ENCODE results near the gene PCDH17. TPM values are rescaled to one million over a fixed set of nuclear protein-coding genes. Genes with fewer than 3 reads are reported as not detected.

The PCDH17 gene
- total RNA-seq, 1 donor from 2014 or later = not detected

DNA sequence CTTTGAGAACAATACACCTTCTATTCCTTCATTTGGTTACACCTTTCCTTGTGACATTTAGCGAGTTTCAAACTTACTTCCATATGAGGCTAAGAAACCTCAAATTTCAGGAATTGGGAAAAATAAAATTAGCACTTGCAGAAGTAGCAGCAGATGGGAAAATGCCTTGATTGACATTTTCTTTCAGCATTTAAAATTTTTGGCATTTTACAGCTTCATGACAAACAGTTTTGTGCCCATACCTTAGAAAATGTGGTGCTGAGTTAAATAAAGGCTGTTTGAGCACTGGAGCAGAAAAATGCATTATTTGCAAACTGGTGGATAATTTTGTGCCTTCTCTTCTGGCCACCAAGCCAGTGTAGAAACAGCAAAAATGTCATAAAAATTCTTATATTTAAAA lies 95.4 kb downstream of the PCDH17 start:
- no peaks in the 10 kb centered on the region for H3K9me3 Mint-ChIP-seq

DNA sequence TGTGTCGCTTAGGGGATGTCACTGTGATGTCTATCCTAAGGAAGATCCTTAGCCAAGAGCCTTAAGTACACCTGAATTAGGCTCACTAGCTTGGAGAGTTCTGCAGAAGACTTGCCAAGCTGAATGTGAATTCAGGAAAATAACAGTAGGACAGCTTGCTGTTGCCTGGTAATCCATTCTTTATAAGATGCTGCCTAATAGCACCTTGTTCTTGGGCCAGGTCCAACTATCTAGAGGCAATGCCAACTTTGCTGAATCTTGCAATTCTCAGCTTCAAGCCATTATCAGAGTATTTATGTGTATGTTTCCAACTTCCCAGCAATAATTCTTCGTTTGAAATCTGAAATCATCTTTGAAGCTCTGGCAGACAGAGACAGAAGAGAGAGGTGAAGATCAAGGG lies 102.8 kb downstream of the PCDH17 start:
- intact Hi-C loops (cut with micrococcal nuclease) = no loop called here
- no peaks in the 10 kb centered on the region for H3K27me3 Mint-ChIP-seq
- no peak for DNase-seq
- H3K9me3 Mint-ChIP-seq = no peaks in the 10 kb centered on the region
- no peaks in the 10 kb centered on the region for H3K36me3 Mint-ChIP-seq (ENCODE audit: low read depth)
- H3K4me1 Mint-ChIP-seq = no peaks in the 10 kb centered on the region
- H3K4me3 Mint-ChIP-seq = no peak overlapping the region
- H3K27ac Mint-ChIP-seq = no peak overlapping the region

More for the DNA sequence above, 95.4 kb downstream of the PCDH17 start:
- H3K4me3 Mint-ChIP-seq = no peak overlapping the region
- H3K27me3 Mint-ChIP-seq = no peaks in the 10 kb centered on the region
- H3K36me3 Mint-ChIP-seq (ENCODE audit: low read depth) = no peaks in the 10 kb centered on the region
- H3K4me1 Mint-ChIP-seq = no peaks in the 10 kb centered on the region
- DNase-seq = no peak
- H3K27ac Mint-ChIP-seq = no peak overlapping the region
- intact Hi-C loops (cut with micrococcal nuclease) = no loop called here

DNA sequence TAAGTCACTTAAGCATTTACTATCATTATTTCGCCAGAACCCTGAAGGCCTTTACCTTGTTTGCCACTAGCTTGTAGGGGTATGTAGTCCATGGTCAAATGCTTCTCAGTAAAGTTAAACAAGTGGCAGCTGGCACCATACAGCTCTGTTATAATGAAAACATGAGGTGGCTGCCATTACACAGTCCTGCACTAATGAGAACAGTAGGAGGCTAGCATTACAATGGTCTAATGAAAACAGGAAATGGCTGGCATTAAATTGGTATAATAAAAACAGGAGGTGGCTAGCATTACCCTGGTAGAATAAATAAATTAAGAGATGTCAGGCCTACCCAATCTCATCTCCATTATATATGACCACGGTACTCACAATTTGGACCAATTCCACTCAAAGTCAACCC lies 107.5 kb downstream of the PCDH17 start:
- Mint-ChIP-seq H3K4me1 (no peaks in the 10 kb centered on the region), H3K36me3 (ENCODE audit: low read depth) (no peaks in the 10 kb centered on the region), H3K27me3 (no peaks in the 10 kb centered on the region), H3K9me3 (no peaks in the 10 kb centered on the region), H3K27ac (no peak overlapping the region), H3K4me3 (no peak overlapping the region)
- intact Hi-C loops (cut with micrococcal nuclease) = no loop called here
- DNase-seq = no peak

DNA sequence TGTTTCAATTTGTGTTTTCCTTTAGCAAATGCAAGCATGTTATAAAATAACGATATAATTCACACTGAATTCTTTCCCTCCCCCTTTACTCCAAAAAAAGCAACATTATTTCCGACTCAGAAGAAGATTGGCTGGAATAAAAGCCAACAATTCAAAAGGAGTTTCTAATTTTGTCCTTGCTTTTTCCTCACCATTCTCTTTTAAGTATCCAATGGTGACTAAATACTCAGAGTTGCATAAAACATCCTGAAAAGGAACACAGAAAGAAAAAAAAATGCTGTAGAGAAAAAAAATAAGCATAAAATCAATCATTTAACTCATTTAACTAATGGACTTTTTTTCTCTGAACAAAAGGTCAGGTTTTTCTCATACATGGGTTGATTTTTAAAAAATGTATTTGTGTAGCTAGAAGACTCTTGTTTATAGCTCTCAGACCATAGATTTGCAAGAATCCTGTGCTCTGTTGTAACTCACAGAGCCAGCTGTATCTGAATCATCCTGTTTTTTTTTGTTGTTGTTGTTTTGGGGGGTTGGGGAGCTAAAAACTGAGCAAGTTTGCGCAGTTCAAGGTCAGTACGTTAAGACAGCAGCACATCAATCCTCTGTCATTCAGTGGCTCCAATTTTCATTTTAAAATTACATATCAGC lies 108.1 kb downstream of the PCDH17 start:
- no peaks in the 10 kb centered on the region for H3K36me3 Mint-ChIP-seq (ENCODE audit: low read depth)
- no peaks in the 10 kb centered on the region for H3K4me1 Mint-ChIP-seq
- no peak overlapping the region for H3K27ac Mint-ChIP-seq
- no peaks in the 10 kb centered on the region for H3K9me3 Mint-ChIP-seq
- H3K27me3 Mint-ChIP-seq = no peaks in the 10 kb centered on the region
- intact Hi-C loops (cut with micrococcal nuclease) = no loop called here
- DNase-seq = no peak
- H3K4me3 Mint-ChIP-seq = no peak overlapping the region

DNA sequence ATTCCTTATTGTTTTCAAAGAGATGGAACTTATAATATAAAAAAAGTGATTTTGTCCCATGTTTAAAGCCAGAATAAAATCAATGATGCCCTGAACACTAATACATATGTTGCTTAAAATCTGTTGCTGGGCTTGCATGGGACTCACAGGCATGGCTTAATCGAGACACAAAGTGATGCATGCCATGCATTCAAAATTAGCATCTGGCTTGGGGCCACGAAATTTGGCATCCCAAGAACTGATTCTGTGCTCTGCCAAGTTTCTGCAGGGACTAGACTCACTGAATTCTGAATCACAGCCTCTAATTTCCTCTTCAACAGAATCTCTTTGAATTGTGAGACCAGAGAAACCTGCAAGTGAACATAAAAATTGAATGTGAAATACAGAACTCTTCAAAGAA lies 109.2 kb downstream of the PCDH17 start:
- Mint-ChIP-seq H3K4me3 (no peak overlapping the region), H3K4me1 (no peaks in the 10 kb centered on the region), H3K27me3 (no peaks in the 10 kb centered on the region), H3K27ac (no peak overlapping the region), H3K36me3 (ENCODE audit: low read depth) (no peaks in the 10 kb centered on the region), H3K9me3 (no peaks in the 10 kb centered on the region)
- DNase-seq = no peak
- intact Hi-C loops (cut with micrococcal nuclease) = no loop called here

DNA sequence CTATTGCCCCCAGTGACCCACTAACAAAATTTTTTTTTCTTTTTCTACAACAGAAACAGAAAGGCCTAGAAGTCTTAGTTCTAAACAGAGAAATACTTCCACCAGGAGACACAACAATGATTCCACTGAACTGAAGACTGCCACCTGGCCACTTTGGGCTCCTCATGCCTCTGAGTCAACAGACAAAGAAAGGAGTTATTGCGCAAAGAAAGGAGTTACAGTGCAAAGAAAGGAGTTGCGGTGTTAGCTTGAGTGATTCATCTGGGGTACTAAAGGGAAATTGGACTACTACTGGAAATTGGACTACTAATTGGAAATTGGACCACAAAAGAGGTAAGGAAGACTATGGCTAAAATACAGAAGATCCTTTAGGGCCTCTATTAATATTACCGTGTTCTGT lies 116.6 kb downstream of the PCDH17 start:
- no peaks in the 10 kb centered on the region for H3K4me1 Mint-ChIP-seq
- no peak for DNase-seq
- no peak overlapping the region for H3K27ac Mint-ChIP-seq
- no peaks in the 10 kb centered on the region for H3K36me3 Mint-ChIP-seq (ENCODE audit: low read depth)
- no peak overlapping the region for H3K4me3 Mint-ChIP-seq
- intact Hi-C loops (cut with micrococcal nuclease) = no loop called here
- peaks cover 7% of the 10 kb centered on the region for H3K9me3 Mint-ChIP-seq
- H3K27me3 Mint-ChIP-seq = no peaks in the 10 kb centered on the region

DNA sequence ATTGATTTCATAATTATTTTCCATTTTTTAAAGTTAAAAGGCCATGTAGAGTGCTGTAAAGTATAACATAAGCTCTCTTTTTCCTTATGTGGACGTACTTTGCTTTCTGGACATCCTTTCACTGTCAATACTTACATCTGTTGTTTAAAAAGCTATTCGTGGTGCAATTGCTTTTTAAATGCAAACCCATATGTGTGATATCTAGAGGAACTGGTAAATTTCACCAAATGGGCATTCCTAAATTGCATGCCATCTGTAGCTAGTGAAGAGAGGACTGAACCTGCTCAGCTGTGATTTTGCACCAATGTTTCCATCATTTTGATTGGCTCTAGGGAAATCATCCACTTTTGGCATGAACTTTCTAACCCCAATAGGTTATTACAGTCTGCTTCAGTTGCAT lies 129.4 kb downstream of the PCDH17 start:
- H3K36me3 Mint-ChIP-seq (ENCODE audit: low read depth) = no peaks in the 10 kb centered on the region
- H3K27ac Mint-ChIP-seq = no peak overlapping the region
- H3K4me3 Mint-ChIP-seq = no peak overlapping the region
- no peaks in the 10 kb centered on the region for H3K9me3 Mint-ChIP-seq
- intact Hi-C loops (cut with micrococcal nuclease) = no loop called here
- no peak for DNase-seq
- no peaks in the 10 kb centered on the region for H3K27me3 Mint-ChIP-seq
- no peaks in the 10 kb centered on the region for H3K4me1 Mint-ChIP-seq

DNA sequence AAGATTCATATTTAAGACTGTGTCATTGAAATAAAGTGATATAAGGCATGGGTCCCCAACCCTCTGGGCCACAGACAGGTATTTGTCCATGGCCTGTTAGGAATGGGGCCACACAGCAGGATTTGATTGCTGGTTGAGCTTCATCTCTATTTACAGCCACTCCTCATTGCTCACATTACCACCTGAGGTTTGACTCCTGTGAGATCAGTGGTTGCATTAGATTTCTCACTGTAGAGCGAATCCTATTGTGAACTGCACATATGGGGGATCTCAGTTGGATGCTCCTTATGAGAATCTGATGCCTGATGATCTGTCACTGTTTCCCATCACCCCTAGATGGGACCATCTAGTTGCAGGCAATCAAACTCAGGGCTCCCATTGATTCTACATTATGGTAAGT lies 132.1 kb downstream of the PCDH17 start:
- no peak for DNase-seq
- Mint-ChIP-seq H3K36me3 (ENCODE audit: low read depth) (no peaks in the 10 kb centered on the region), H3K27me3 (no peaks in the 10 kb centered on the region), H3K4me1 (no peaks in the 10 kb centered on the region), H3K27ac (no peak overlapping the region), H3K4me3 (no peak overlapping the region), H3K9me3 (peaks cover under 1% of the 10 kb centered on the region)
- intact Hi-C loops (cut with micrococcal nuclease) = no loop called here
